Activated B cell treated with CpG ODN at 0.5 μM for 24 hours (primary cell): ENCODE data around the gene DHX36. TPM values are rescaled to one million over a fixed set of nuclear protein-coding genes. Genes with fewer than 3 reads are reported as not detected.

Experiments used
- ATAC-seq: fragments of 200-7000 bp; cut with Tn5 transposase; one replicate; pipeline ENCODE4 v1.10.0; 2021; ENCODE audit warnings: low read depth, mild to moderate bottlenecking, moderate library complexity
- CTCF ChIA-PET: fragments of 350-600 bp; sonication (Branson Sonifier 250); formaldehyde crosslinking; loops from one replicate; lab custom pipeline; 2021; ENCODE audit warnings: antibody characterized with exemption; lab: Charles Lee
- POLR2A ChIA-PET: fragments of 350-600 bp; sonication (Branson Sonifier 250); formaldehyde crosslinking; loops from one replicate; lab custom pipeline; 2021; ENCODE audit warnings: antibody characterized with exemption; lab: Charles Lee
- DNase-seq: peaks from one replicate; pipeline ENCODE4 v3.0.0; 2022
- H3K27ac Mint-ChIP-seq: one replicate; pipeline ENCODE4 v1.8.0; 2020; ENCODE audit warnings: mixed read lengths
- H3K27me3 Mint-ChIP-seq: one replicate; pipeline ENCODE4 v1.8.0; 2021; ENCODE audit warnings: mixed read lengths
- H3K36me3 Mint-ChIP-seq: one replicate; pipeline ENCODE4 v1.8.0; 2021; ENCODE audit warnings: low read depth, mixed read lengths
- H3K4me1 Mint-ChIP-seq: one replicate; pipeline ENCODE4 v1.8.0; 2021; ENCODE audit warnings: mixed read lengths
- H3K4me3 Mint-ChIP-seq: one replicate; pipeline ENCODE4 v1.8.0; 2020; ENCODE audit warnings: mild to moderate bottlenecking, mixed read lengths
- H3K9me3 Mint-ChIP-seq: one replicate; pipeline ENCODE4 v1.8.0; 2020; ENCODE audit warnings: mixed read lengths
- intact Hi-C: fragments of 100-400 bp; cut with micrococcal nuclease; formaldehyde crosslinking; loops from one replicate; pipeline ENCODE4 v1.15.1; 2024
- total RNA-seq: library from RNA; stranded (reverse); gene quantifications from 2 replicates; pipeline ENCODE4 v1.2.3, GENCODE V29; 2022
- TF ChIP-seq, protein P1 (sequence below): fragments of 200-600 bp; IDR thresholded peaks from one replicate; pipeline ENCODE4 v1.8.0; 2022; ENCODE audit warnings: antibody characterized with exemption, mild to moderate bottlenecking

Gene DHX36
- total RNA-seq, 1 donor from 2014 or later = 110 TPM

DNA sequence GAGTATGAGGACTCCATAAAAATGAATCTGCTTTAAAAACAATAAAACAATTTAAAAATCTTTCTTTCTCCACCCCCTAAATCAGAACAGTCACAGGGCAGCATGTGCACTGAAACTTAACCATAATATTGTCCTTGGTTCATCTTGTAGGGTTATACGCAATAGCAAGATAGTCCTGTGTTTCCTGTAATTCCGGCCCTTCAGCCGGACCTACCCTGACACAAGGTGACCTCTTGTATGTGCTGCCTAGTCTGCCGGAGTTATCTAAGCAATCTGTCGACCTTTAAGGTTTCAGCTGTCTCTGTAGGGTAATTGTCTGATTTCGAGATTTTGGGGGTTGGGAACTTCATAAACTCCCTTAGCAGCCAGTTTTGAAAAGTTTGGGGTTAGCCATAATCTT lies 99.9 kb downstream of the DHX36 start:
- Mint-ChIP-seq H3K4me1 (no peaks in the 10 kb centered on the region), H3K36me3 (no peaks in the 10 kb centered on the region), H3K27ac (no peak overlapping the region), H3K27me3 (no peaks in the 10 kb centered on the region), H3K4me3 (no peak overlapping the region), H3K9me3 (no peaks in the 10 kb centered on the region)
- TF ChIP-seq, protein P1, sequence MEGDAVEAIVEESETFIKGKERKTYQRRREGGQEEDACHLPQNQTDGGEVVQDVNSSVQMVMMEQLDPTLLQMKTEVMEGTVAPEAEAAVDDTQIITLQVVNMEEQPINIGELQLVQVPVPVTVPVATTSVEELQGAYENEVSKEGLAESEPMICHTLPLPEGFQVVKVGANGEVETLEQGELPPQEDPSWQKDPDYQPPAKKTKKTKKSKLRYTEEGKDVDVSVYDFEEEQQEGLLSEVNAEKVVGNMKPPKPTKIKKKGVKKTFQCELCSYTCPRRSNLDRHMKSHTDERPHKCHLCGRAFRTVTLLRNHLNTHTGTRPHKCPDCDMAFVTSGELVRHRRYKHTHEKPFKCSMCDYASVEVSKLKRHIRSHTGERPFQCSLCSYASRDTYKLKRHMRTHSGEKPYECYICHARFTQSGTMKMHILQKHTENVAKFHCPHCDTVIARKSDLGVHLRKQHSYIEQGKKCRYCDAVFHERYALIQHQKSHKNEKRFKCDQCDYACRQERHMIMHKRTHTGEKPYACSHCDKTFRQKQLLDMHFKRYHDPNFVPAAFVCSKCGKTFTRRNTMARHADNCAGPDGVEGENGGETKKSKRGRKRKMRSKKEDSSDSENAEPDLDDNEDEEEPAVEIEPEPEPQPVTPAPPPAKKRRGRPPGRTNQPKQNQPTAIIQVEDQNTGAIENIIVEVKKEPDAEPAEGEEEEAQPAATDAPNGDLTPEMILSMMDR = no peak
- POLR2A ChIA-PET = no interaction called here
- CTCF ChIA-PET = no interaction called here
- ATAC-seq (no peak), DNase-seq (no peak)
- intact Hi-C loops = no loop called here

DNA sequence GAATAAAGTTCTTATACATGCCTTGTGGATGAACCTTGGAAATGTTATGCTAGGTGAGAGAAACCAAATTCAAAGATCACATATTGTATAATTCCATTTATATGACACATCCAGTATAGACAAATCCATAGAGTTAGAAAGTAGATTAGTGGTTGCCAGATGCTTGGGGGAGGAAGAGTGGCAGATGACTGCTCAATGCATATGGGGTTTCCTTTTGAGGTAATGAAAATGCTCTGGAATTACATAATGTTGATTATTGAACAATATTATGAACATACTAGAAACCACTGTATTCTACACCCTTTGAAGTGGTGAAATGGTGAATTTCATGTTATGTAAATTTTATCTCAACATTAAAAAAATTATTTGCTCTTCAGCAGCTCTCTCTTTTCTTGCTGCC lies 100.8 kb downstream of the DHX36 start:
- ChIA-PET POLR2A (no interaction called here), CTCF (no interaction called here)
- Mint-ChIP-seq H3K36me3 (no peaks in the 10 kb centered on the region), H3K27ac (no peak overlapping the region), H3K4me3 (no peak overlapping the region), H3K9me3 (no peaks in the 10 kb centered on the region), H3K27me3 (no peaks in the 10 kb centered on the region), H3K4me1 (no peaks in the 10 kb centered on the region)
- TF ChIP-seq, protein P1 = no peak
- ATAC-seq = no peak
- intact Hi-C loops = no loop called here
- no peak for DNase-seq

Other genes starting within 250 kb of the DHX36 start
- 0.05 TPM in 1 of 2 replicates, not detected in the other for gene ARHGEF26, start 203.1 kb downstream of the DHX36 start, total RNA-seq
- not detected in 2 replicates for gene GPR149, start 105.7 kb upstream of the DHX36 start, total RNA-seq